MM.1S (cell line): ENCODE data around the gene NFATC1.

Experiments
- DNase-seq: peaks from one replicate; pipeline ENCODE4 v3.0.0-alpha.2; 2015
- H2AFZ ChIP-seq: fragments of 300-600 bp; sonication (generic); 2 replicates; pipeline ENCODE4 v1.6.0; 2016; ENCODE audit warnings: antibody characterized with exemption, low read length
- H3F3A ChIP-seq: fragments of 300-600 bp; sonication (generic); 2 replicates; pipeline ENCODE4 v1.6.1; 2016; ENCODE audit warnings: mild to moderate bottlenecking, antibody characterized with exemption, low read length, moderate library complexity, mixed read lengths; ENCODE audit not compliant: insufficient read depth
- H3K27ac ChIP-seq: fragments of 300-600 bp; sonication (generic); 2 replicates; pipeline ENCODE4 v1.5.1; 2016; ENCODE audit warnings: mild to moderate bottlenecking, low read length
- H3K27me3 ChIP-seq: fragments of 300-600 bp; sonication (generic); replicated peaks from 2 replicates; pipeline ENCODE4 v1.6.0; 2016; ENCODE audit warnings: low read length; ENCODE audit not compliant: insufficient read depth
- H3K36me3 ChIP-seq: fragments of 300-600 bp; sonication (generic); replicated peaks from 2 replicates; pipeline ENCODE4 v1.6.1; 2016; ENCODE audit warnings: mild to moderate bottlenecking, low read length, mixed read lengths; ENCODE audit not compliant: insufficient read depth
- H3K4me1 ChIP-seq: fragments of 300-600 bp; sonication (generic); 2 replicates; pipeline ENCODE4 v1.6.1; 2016; ENCODE audit warnings: low read length, mixed read lengths
- H3K4me2 ChIP-seq: fragments of 300-600 bp; sonication (generic); 2 replicates; pipeline ENCODE4 v1.6.0; 2016; ENCODE audit warnings: low read depth, low read length
- H3K4me3 ChIP-seq: fragments of 300-600 bp; sonication (generic); 2 replicates; pipeline ENCODE4 v1.5.1; 2016; ENCODE audit warnings: low read length, mixed read lengths
- H3K79me2 ChIP-seq: fragments of 300-600 bp; sonication (generic); 2 replicates; pipeline ENCODE4 v1.6.1; 2016; ENCODE audit warnings: mixed run types, low read length, mixed read lengths
- H3K9ac ChIP-seq: fragments of 300-600 bp; sonication (generic); 2 replicates; pipeline ENCODE4 v1.6.1; 2016; ENCODE audit warnings: low read length, mixed read lengths
- H3K9me2 ChIP-seq: fragments of 300-600 bp; sonication (generic); replicated peaks from 2 replicates; pipeline ENCODE4 v1.6.1; 2016; ENCODE audit warnings: mild to moderate bottlenecking, low read length, mixed read lengths; ENCODE audit not compliant: insufficient read depth
- H3K9me3 ChIP-seq: fragments of 300-600 bp; sonication (generic); replicated peaks from 2 replicates; pipeline ENCODE4 v1.6.1; 2016; ENCODE audit warnings: mild to moderate bottlenecking, low read length, mixed read lengths; ENCODE audit not compliant: insufficient read depth
- H4K20me1 ChIP-seq: fragments of 300-600 bp; sonication (generic); 2 replicates; pipeline ENCODE4 v1.6.1; 2016; ENCODE audit warnings: mild to moderate bottlenecking, low read length, moderate library complexity, mixed read lengths; ENCODE audit not compliant: insufficient read depth
- CTCF ChIP-seq: fragments of 300-600 bp; sonication (generic); IDR thresholded peaks from 2 replicates; pipeline ENCODE4 v1.5.1; 2016; ENCODE audit warnings: antibody characterized with exemption, low read length, mixed read lengths
- EZH2 ChIP-seq: fragments of 300-600 bp; sonication (generic); optimal IDR thresholded peaks from 2 replicates; pipeline ENCODE3; 2017; ENCODE audit warnings: low read depth, mild to moderate bottlenecking, antibody characterized with exemption, low read length, mixed read lengths
- EZH2phosphoT487 ChIP-seq: fragments of 300-600 bp; sonication (generic); IDR thresholded peaks from 2 replicates; pipeline ENCODE4 v1.6.1; 2018; ENCODE audit warnings: antibody characterized with exemption, low read length

The NFATC1 gene

GRCh38 chr18:79429381-79429780 is 33.7 kb downstream of the NFATC1 start:
- Histone ChIP-seq H3F3A (no peaks in the 10 kb centered on the region), H3K36me3 (no peaks in the 10 kb centered on the region), H2AFZ (no peak overlapping the region), H3K4me2 (no peak overlapping the region), H3K9me3 (no peaks in the 10 kb centered on the region), H3K9me2 (no peaks in the 10 kb centered on the region), H3K4me1 (no peaks in the 10 kb centered on the region), H3K4me3 (no peak overlapping the region), H3K79me2 (no peaks in the 10 kb centered on the region), H3K27ac (no peak overlapping the region), H3K9ac (no peak overlapping the region), H4K20me1 (no peaks in the 10 kb centered on the region), H3K27me3 (no peaks in the 10 kb centered on the region)
- DNase-seq = no peak
- no peak for TF ChIP-seq EZH2
- TF ChIP-seq CTCF = no peak
- TF ChIP-seq EZH2phosphoT487 = no peak

- Histone ChIP-seq H3K9me2 (no peaks in the 10 kb centered on the region), H3K36me3 (no peaks in the 10 kb centered on the region), H3K4me1 (no peaks in the 10 kb centered on the region), H3K79me2 (no peaks in the 10 kb centered on the region), H4K20me1 (no peaks in the 10 kb centered on the region), H3F3A (no peaks in the 10 kb centered on the region), H3K4me3 (no peak overlapping the region), H3K9me3 (no peaks in the 10 kb centered on the region), H3K27ac (no peak overlapping the region), H3K4me2 (no peak overlapping the region), H3K9ac (no peak overlapping the region), H2AFZ (no peak overlapping the region), H3K27me3 (no peaks in the 10 kb centered on the region)
- DNase-seq = no peak
- no peak for TF ChIP-seq CTCF
- TF ChIP-seq EZH2 = no peak
- no peak for TF ChIP-seq EZH2phosphoT487
Measured at GRCh38 chr18:79429785-79430281, 34.1 kb downstream of the NFATC1 start.

- H3K27ac ChIP-seq = no peak overlapping the region
- no peak overlapping the region for H2AFZ ChIP-seq
- H4K20me1 ChIP-seq = no peaks in the 10 kb centered on the region
- H3K9me2 ChIP-seq = no peaks in the 10 kb centered on the region
- no peaks in the 10 kb centered on the region for H3K36me3 ChIP-seq
- no peaks in the 10 kb centered on the region for H3K9me3 ChIP-seq
- no peaks in the 10 kb centered on the region for H3K4me1 ChIP-seq
- no peaks in the 10 kb centered on the region for H3K27me3 ChIP-seq
- DNase-seq = no peak
- H3K79me2 ChIP-seq = no peaks in the 10 kb centered on the region
- no peak for TF ChIP-seq EZH2phosphoT487
- TF ChIP-seq EZH2 = no peak
- no peak for TF ChIP-seq CTCF
- H3K9ac ChIP-seq = no peak overlapping the region
- H3F3A ChIP-seq = no peaks in the 10 kb centered on the region
- H3K4me3 ChIP-seq = no peak overlapping the region
- H3K4me2 ChIP-seq = no peak overlapping the region
Measured at GRCh38 chr18:79432376-79433120, 36.8 kb downstream of the NFATC1 start.
